Lung (tissue), 12 donors: ENCODE results near the gene IMMP1L. TPM values are rescaled to one million over a fixed set of nuclear protein-coding genes. Genes with fewer than 3 reads are reported as not detected.

Source experiments
- ATAC-seq: fragments of 200-7000 bp; cut with Tn5 transposase; one replicate; pipeline ENCODE4 v1.9.1; 2020; ENCODE audit warnings: moderate number of reproducible peaks; ENCODE audit not compliant: insufficient read depth, low FRiP score
- DNase-seq, 3 donors: peaks; one replicate each; pipeline ENCODE4 v3.0.0-alpha.2; 2013 to 2017
- H3K27ac ChIP-seq, 2 donors: one replicate each; pipeline ENCODE4 v1.5.1; 2013; ENCODE audit warnings: mild to moderate bottlenecking in 2 of 2, moderate library complexity in 2 of 2, control low read depth in 1 of 2, inconsistent platforms in 1 of 2, low read depth in 1 of 2, low read length in 1 of 2
- H3K27me3 ChIP-seq, 3 donors: one replicate each; pipeline ENCODE4 v1.5.1; 2013; ENCODE audit warnings: low read length in 2 of 3; ENCODE audit not compliant: control insufficient read depth in 3 of 3, insufficient read depth in 3 of 3
- H3K36me3 ChIP-seq, 4 donors: one replicate each; pipeline ENCODE4 v1.5.1; 2013; ENCODE audit warnings: low read length in 4 of 4, mild to moderate bottlenecking in 1 of 4, moderate library complexity in 1 of 4; ENCODE audit not compliant: control insufficient read depth in 4 of 4, insufficient read depth in 4 of 4
- H3K4me1 ChIP-seq, 5 donors: one replicate each; pipeline ENCODE4 v1.5.1; 2013; ENCODE audit warnings: low read length in 5 of 5, mild to moderate bottlenecking in 2 of 5, moderate library complexity in 1 of 5; ENCODE audit not compliant: control insufficient read depth in 5 of 5, insufficient read depth in 5 of 5
- H3K4me3 ChIP-seq: one replicate; pipeline ENCODE4 v1.5.1; 2013; ENCODE audit warnings: mild to moderate bottlenecking, control low read depth, moderate library complexity
- H3K9ac ChIP-seq, 2 donors: one replicate each; pipeline ENCODE4 v1.5.1; 2013; ENCODE audit warnings: low read length in 2 of 2, control low read depth in 1 of 2; ENCODE audit not compliant: insufficient read depth in 1 of 2
- H3K9me3 ChIP-seq, 4 donors: one replicate each; pipeline ENCODE4 v1.5.1; 2013; ENCODE audit warnings: low read length in 3 of 4, mild to moderate bottlenecking in 1 of 4, moderate library complexity in 1 of 4; ENCODE audit not compliant: control insufficient read depth in 4 of 4, insufficient read depth in 3 of 4
- CTCF ChIP-seq: IDR thresholded peaks from 2 replicates; pipeline ENCODE4 v1.5.1; 2012; ENCODE audit warnings: mild to moderate bottlenecking; ENCODE audit errors: control extremely low read depth, extremely low read depth
- WGBS, 2 donors: extraction: QIAGEN DNeasy Blood & Tissue Kit; methylation state at CpG; one replicate each; pipeline ENCODE4 v1.1.7; 2013; 5-methylcytosine and 5-hydroxymethylcytosine counted together
- polyA plus RNA-seq, 2 donors: library from polyadenylated mRNA; stranded (reverse); fragments of 200-250 nt; gene quantifications; one replicate each; pipeline ENCODE4 v1.2.1, GENCODE V29; 2013
- total RNA-seq, 2 donors: library from RNA; depleted of rRNA in 1 of 2; stranded (reverse); fragments of >200 nt in 1 of 2; gene quantifications; one replicate each; pipeline ENCODE4 v1.2.1, GENCODE V29; 2014 to 2021
- donor health status: control.
- donor health status: control.
- donor health status: Bipolar disorder and iron deficiency.
- donor health status: healthy.
- donor health status: DM: yes; HTN: yes; CAD: no.

IMMP1L gene
- total and polyA plus RNA-seq, 4 donors = 12.6 to 47.9 (median 19.2) TPM

GRCh38 chr11:31408201-31408600 lies 101.2 kb downstream of the IMMP1L start:
- Histone ChIP-seq H3K4me1 (no peaks in the 10 kb centered on the region), H3K27ac (no peak overlapping the region), H3K9ac (no peak overlapping the region), H3K36me3 (no peaks in the 10 kb centered on the region), H3K4me3 (no peak overlapping the region), H3K9me3 (no peaks in the 10 kb centered on the region), H3K27me3 (no peaks in the 10 kb centered on the region)
- ATAC-seq (no peak), DNase-seq (no peak)
- no peak for TF ChIP-seq CTCF
- WGBS, 2 donors = 96 to 100% methylated on average over 2 of the region's 2 CpGs

- ATAC-seq = no peak
- H3K9me3 ChIP-seq = no peaks in the 10 kb centered on the region
- TF ChIP-seq CTCF = no peak
- no peak overlapping the region for H3K4me3 ChIP-seq
- no peak for DNase-seq
- H3K27ac ChIP-seq = no peak overlapping the region
- no peak overlapping the region for H3K9ac ChIP-seq
- no peaks in the 10 kb centered on the region for H3K27me3 ChIP-seq
- no peaks in the 10 kb centered on the region for H3K36me3 ChIP-seq
- peaks cover 0 to 1% (median 0%) of the 10 kb centered on the region in 5 donors for H3K4me1 ChIP-seq
Observed at GRCh38 chr11:31404614-31405013, 104.8 kb downstream of the IMMP1L start.

DNA sequence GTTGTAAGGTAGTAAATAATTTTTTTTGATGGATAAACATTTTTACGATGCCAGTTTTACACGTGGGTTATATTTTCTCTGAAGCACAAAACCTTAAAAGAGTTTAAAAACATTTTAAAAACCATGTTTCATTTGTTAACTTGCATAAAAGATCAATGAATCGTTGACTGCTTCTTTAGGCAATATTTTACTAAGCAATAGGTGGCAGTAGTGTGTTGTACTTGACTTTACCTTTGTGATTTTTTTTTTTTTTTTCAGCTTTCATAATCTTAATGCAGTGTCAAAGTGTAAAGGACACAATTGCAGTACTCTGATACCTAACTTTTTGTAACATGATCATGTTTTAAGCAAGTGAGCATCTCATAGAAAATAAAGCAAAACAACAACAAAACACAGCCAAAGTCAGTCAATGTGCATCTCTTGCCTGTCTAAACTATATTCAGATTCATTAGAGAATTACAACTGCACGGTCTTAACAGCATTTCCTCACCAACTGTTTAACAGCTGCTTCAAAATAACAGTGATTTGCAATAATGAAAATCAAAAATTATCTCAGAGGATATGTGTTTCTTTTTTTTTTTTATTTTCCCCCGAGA lies 112.1 kb downstream of the IMMP1L start:
- peaks cover 0 to 10% (median under 1%) of the 10 kb centered on the region in 4 donors for H3K9me3 ChIP-seq
- H3K36me3 ChIP-seq = peaks cover 0 to 5% (median 1%) of the 10 kb centered on the region in 4 donors
- ATAC-seq = no peak
- DNase-seq = peak in 2 of 3 donors; percentile 49 to 61
- no peak for TF ChIP-seq CTCF
- no peak overlapping the region for H3K4me3 ChIP-seq
- no peaks in the 10 kb centered on the region for H3K27me3 ChIP-seq
- no peak overlapping the region for H3K27ac ChIP-seq
- WGBS, 2 donors = 56 to 58% methylated on average over 5 of the region's 5 CpGs
- no peak overlapping the region for H3K9ac ChIP-seq
- H3K4me1 ChIP-seq = no peaks in the 10 kb centered on the region

GRCh38 chr11:31387379-31387778 lies 122.0 kb downstream of the IMMP1L start:
- TF ChIP-seq CTCF = no peak
- Histone ChIP-seq H3K4me3 (no peak overlapping the region), H3K4me1 (no peaks in the 10 kb centered on the region), H3K27ac (no peak overlapping the region), H3K36me3 (peaks cover 0 to 5% (median 0%) of the 10 kb centered on the region in 4 donors), H3K9me3 (peaks cover 0 to 1% (median 0%) of the 10 kb centered on the region in 4 donors), H3K27me3 (no peaks in the 10 kb centered on the region), H3K9ac (no peak overlapping the region)
- no peak for ATAC-seq
- 93 to 94% methylated on average over 2 of the region's 2 CpGs for WGBS, 2 donors
- no peak for DNase-seq
